OCI-LY7 (cell line): ENCODE results near the gene HTT. TPM values are rescaled to one million over a fixed set of nuclear protein-coding genes. Genes with fewer than 3 reads are reported as not detected.

Source experiments
- BruUV-seq: library from RNA; stranded (reverse); fragments of 400-500 nt; replicated peaks from 2 replicates; lab custom pipeline; 2021; lab: Mats Ljungman, UMichigan
- CTCF ChIA-PET: fragments of 300-600 bp; sonication (Branson Sonifier 250); formaldehyde crosslinking; loops from one replicate; lab custom pipeline; 2022; ENCODE audit warnings: antibody characterized with exemption; ENCODE audit not compliant: unreplicated experiment; lab: Charles Lee
- POLR2A ChIA-PET: fragments of 300-600 bp; sonication (Branson Sonifier 250); formaldehyde crosslinking; loops from one replicate; lab custom pipeline; 2022; ENCODE audit warnings: antibody characterized with exemption; lab: Charles Lee
- DNase-seq: peaks from one replicate; pipeline ENCODE4 v3.0.0-alpha.2; 2015; ENCODE audit warnings: low spot score
- H2AFZ ChIP-seq: fragments of 200-600 bp; sonication (generic), shearing (Covaris generic); 2 replicates; pipeline ENCODE4 v1.6.1; 2014; ENCODE audit warnings: mild to moderate bottlenecking, antibody characterized with exemption, low read length, moderate library complexity
- H3K27ac ChIP-seq: fragments of 200-600 bp; sonication (generic); 2 replicates; pipeline ENCODE4 v1.5.1; 2014; ENCODE audit warnings: mixed run types, low read depth, mild to moderate bottlenecking, moderate library complexity, low read length, inconsistent platforms; ENCODE audit not compliant: poor library complexity, severe bottlenecking
- H3K36me3 ChIP-seq: fragments of 200-600 bp; sonication (generic); 2 replicates; pipeline ENCODE4 v1.6.1; 2014; ENCODE audit warnings: mild to moderate bottlenecking, antibody characterized with exemption, low read length, moderate library complexity, mixed read lengths; ENCODE audit not compliant: insufficient read depth
- H3K4me1 ChIP-seq: fragments of 200-600 bp; sonication (generic); 2 replicates; pipeline ENCODE4 v1.5.1; 2014; ENCODE audit warnings: mild to moderate bottlenecking, low read length; ENCODE audit not compliant: insufficient read depth, poor library complexity, severe bottlenecking
- H3K4me2 ChIP-seq: fragments of 200-600 bp; sonication (generic); 2 replicates; pipeline ENCODE4 v1.6.1; 2014; ENCODE audit warnings: mild to moderate bottlenecking, low read length
- H3K4me3 ChIP-seq: fragments of 200-600 bp; sonication (generic); 2 replicates; pipeline ENCODE4 v1.5.1; 2014; ENCODE audit warnings: mild to moderate bottlenecking, low read depth, low read length; ENCODE audit not compliant: poor library complexity, severe bottlenecking
- H3K79me2 ChIP-seq: fragments of 200-600 bp; sonication (generic); 2 replicates; pipeline ENCODE4 v1.6.1; 2016; ENCODE audit warnings: low read depth, mild to moderate bottlenecking, low read length, moderate library complexity, mixed read lengths; ENCODE audit not compliant: insufficient read depth
- H3K9me2 ChIP-seq: fragments of 200-600 bp; sonication (generic); 2 replicates; pipeline ENCODE4 v1.6.1; 2016; ENCODE audit warnings: mild to moderate bottlenecking, low read length, mixed read lengths; ENCODE audit not compliant: insufficient read depth
- H3K9me3 ChIP-seq: fragments of 200-600 bp; sonication (generic); 2 replicates; pipeline ENCODE4 v1.6.1; 2014; ENCODE audit warnings: mild to moderate bottlenecking, mixed run types, low read length, mixed read lengths
- H4K20me1 ChIP-seq: fragments of 200-600 bp; sonication (generic); 2 replicates; pipeline ENCODE4 v1.6.1; 2014; ENCODE audit warnings: mild to moderate bottlenecking, antibody characterized with exemption, low read length, moderate library complexity, mixed read lengths; ENCODE audit not compliant: insufficient read depth
- EZH2phosphoT487 ChIP-seq: fragments of 200-600 bp; sonication (generic); IDR thresholded peaks from 2 replicates; pipeline ENCODE4 v1.6.1; 2018; ENCODE audit warnings: low read depth, borderline replicate concordance, mild to moderate bottlenecking, mixed run types, antibody characterized with exemption, low read length, moderate library complexity, mixed read lengths
- intact Hi-C: fragments of 100-400 bp; cut with micrococcal nuclease; formaldehyde crosslinking; loops from one replicate; pipeline ENCODE4 v1.10.0; 2022; ENCODE audit not compliant: unreplicated experiment
- total RNA-seq, 2 experiments: library from RNA; depleted of rRNA in 1 of 2; stranded (reverse); fragments of >200 nt in 1 of 2; shearing (Covaris generic) in 1 of 2; gene quantifications; 2 replicates each; pipeline ENCODE4 v1.2.3, GENCODE V29; 2014 to 2022
- TF ChIP-seq, protein P1 (sequence below): fragments of 200-600 bp; sonication (generic); conservative IDR thresholded peaks from 2 replicates; pipeline ENCODE4 v1.5.1; 2014; ENCODE audit warnings: mild to moderate bottlenecking, antibody characterized with exemption, low read length, moderate library complexity, mixed read lengths

The HTT gene
- total RNA-seq, 2 experiments from 2014 or later: 36.4 to 91.3 TPM

DNA sequence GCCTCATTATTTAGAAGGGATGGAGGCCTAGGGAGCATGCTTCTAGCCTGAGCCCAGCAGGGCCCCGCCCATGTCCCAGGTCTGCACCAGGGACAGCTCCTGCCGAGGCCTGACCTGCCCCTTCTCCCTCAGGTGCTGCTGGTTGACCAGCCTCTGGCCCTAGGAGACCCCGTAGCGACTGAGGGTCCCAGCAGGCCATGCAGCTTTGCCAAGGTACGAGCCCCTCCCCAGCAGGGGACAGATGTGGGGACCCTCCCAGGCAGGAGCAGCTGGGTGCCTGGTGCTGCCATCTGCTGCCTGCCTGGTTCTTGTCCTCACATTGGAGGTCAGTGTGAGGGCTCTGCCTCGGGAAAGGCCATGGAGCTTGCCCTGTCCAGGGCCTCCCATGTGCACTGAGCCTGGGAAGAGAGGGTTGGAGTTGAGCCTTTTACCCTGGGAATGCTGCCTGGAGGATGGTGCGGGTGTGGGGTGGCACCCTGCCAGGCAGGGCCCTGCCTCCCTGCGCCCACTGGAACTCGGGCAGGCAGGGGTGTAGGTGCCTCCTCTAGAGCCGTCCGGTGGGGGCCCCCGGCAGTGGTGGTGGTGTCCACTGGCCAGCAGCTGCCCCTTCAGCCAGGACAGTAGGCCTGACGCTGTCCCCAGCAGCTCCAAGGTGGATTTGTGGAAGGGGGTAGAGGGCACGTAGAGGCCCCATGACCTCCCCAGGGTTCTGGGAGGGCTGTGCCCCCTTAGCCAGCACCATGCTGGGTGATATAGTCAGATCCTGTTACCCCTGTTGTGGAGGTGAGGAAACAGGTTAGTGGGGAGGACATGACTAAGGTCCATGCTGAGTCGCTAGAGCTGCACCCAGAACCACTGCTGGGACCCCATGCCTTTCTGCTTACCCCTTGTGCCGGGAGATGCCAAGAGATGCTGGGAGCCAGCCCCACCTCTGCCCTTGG, 172.2 kb downstream of the HTT start:
- no peak for DNase-seq
- H3K9me3 ChIP-seq: no peaks in the 10 kb centered on the region
- no TSS peak for BruUV-seq
- H3K79me2 ChIP-seq: no peaks in the 10 kb centered on the region
- CTCF ChIA-PET: no interaction called here
- H3K36me3 ChIP-seq: no peaks in the 10 kb centered on the region; the same call in 1 of the 2 replicates
- H3K4me1 ChIP-seq: no peaks in the 10 kb centered on the region
- POLR2A ChIA-PET: interaction anchor here (0.8 kb wide), 1 partner anchor 14 kb away, joined by 3 read pairs; no protein-coding TSS in a partner anchor
- no peaks in the 10 kb centered on the region for H4K20me1 ChIP-seq
- no peak overlapping the region for H2AFZ ChIP-seq
- H3K27ac ChIP-seq: no peak overlapping the region
- H3K9me2 ChIP-seq: no peaks in the 10 kb centered on the region
- TF ChIP-seq, protein P1, sequence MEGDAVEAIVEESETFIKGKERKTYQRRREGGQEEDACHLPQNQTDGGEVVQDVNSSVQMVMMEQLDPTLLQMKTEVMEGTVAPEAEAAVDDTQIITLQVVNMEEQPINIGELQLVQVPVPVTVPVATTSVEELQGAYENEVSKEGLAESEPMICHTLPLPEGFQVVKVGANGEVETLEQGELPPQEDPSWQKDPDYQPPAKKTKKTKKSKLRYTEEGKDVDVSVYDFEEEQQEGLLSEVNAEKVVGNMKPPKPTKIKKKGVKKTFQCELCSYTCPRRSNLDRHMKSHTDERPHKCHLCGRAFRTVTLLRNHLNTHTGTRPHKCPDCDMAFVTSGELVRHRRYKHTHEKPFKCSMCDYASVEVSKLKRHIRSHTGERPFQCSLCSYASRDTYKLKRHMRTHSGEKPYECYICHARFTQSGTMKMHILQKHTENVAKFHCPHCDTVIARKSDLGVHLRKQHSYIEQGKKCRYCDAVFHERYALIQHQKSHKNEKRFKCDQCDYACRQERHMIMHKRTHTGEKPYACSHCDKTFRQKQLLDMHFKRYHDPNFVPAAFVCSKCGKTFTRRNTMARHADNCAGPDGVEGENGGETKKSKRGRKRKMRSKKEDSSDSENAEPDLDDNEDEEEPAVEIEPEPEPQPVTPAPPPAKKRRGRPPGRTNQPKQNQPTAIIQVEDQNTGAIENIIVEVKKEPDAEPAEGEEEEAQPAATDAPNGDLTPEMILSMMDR: peak; percentile 32; the same call in 1 of the 2 replicates
- TF ChIP-seq EZH2phosphoT487: no peak
- no peak overlapping the region for H3K4me2 ChIP-seq
- intact Hi-C loops: no loop called here
- no peak overlapping the region for H3K4me3 ChIP-seq

DNA sequence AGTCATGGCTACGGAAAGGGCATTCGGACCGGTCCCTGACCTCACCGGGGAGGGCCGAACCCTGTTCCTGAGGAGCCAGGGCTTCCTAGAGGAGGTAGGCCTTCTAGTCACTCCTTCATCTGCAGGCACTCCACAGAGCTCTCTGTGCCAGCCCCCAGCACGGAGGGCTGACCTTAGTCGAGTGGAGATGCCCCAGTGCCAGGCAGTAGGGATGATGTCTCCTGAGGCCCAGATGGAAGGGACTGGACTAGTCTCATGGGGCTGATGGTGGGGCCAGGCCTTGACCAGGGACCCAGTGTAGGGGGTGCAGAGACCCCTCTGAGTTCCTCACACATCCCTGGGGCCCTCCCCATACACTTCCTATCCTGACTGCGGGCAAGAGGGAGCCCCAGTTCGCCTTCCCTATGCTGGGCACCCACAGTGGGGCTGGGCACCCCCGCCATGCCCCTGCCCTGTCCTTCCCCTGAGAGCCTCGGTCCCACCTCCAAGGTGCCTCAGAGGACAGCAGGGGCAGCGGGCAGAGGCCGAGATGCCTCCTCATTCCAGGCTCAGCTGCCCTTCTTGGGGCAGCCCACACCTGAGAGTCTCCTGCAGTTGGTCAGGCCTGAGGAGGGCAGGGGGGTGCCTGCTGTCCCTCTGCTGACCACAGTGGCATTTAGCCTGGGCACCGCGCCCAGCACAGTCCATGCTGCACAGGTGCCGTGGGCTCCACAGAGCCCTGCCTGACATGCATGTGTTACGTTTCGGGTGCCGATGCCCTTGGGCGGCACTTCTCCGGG, 173.1 kb downstream of the HTT start:
- H3K9me3 ChIP-seq: no peaks in the 10 kb centered on the region
- no peaks in the 10 kb centered on the region for H3K36me3 ChIP-seq
- H3K4me2 ChIP-seq: no peak overlapping the region
- H3K4me1 ChIP-seq: no peaks in the 10 kb centered on the region
- H3K4me3 ChIP-seq: no peak overlapping the region
- H3K9me2 ChIP-seq: no peaks in the 10 kb centered on the region
- DNase-seq: no peak
- POLR2A ChIA-PET: interaction anchor here (0.8 kb wide), 1 partner anchor 13 kb away, joined by 3 read pairs; no protein-coding TSS in a partner anchor
- H3K27ac ChIP-seq: no peak overlapping the region
- intact Hi-C loops: no loop called here
- H4K20me1 ChIP-seq: no peaks in the 10 kb centered on the region
- BruUV-seq: no TSS peak
- no peak overlapping the region for H2AFZ ChIP-seq
- CTCF ChIA-PET: no interaction called here
- TF ChIP-seq, protein P1: no peak
- no peak for TF ChIP-seq EZH2phosphoT487
- no peaks in the 10 kb centered on the region for H3K79me2 ChIP-seq
